Posterior cingulate gyrus (tissue), 11 donors: ENCODE data around the gene SYT13.

ENCODE experiments used
- DNase-seq, 10 donors: peaks; one replicate each; pipeline versions ENCODE4 v3.0.0 to v3.0.0-alpha.2; 2020 to 2021; ENCODE audit warnings: mixed read lengths in 3 of 10
- intact Hi-C: fragments of 100-400 bp; cut with DNase I; formaldehyde crosslinking; loops from one replicate; pipeline ENCODE4 v1.15.1; 2023

The SYT13 gene

GRCh38 chr11:45279645-45280044 is 6.5 kb downstream of the SYT13 start:
- intact Hi-C loops, result no loop called here
- no peak for DNase-seq

GRCh38 chr11:45278714-45279113 is 7.4 kb downstream of the SYT13 start:
- DNase-seq, result peak in 4 of 10 donors; percentile 21 to 87 (median 58)
- intact Hi-C loops, result no loop called here

DNA sequence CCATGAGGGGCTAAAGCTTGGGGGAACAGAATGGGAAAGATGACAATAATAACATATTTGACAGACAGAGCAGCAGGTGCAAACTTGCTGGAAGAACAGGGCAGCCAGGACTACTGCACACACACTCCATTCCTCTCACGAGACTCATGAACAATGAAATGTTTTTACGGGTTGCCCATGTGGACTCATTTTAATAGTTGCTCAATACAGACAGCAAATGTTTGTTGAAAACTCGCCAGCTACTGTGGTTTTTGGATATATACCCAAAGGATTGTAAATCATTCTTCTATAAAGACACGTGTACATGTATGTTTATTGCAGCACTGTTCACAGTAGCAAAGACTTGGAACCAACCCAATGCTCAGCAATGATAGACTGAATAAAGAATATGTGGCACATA is 10.3 kb downstream of the SYT13 start:
- intact Hi-C loops, result no loop called here
- DNase-seq, result no peak

DNA sequence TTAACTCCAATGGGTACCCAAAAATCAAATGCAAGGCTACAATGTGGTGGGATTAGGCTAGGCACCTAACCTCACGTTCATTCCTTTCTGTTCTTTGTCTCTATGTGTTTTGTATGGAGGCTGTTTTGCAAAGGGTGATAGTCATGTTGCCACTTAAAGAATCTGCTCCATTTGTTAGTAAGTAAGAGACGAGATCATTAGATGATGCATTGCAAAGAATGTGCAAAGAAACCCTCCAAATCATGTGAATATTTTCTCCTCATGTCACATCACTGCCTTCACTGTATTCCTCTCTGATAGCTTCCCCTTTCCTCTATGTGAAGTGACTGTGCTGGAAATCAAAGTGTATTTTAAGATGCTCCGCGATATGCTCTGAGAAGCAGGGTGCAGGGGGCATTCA is 11.9 kb downstream of the SYT13 start:
- DNase-seq, result no peak
- intact Hi-C loops, result no loop called here

- intact Hi-C loops, result no loop called here
- no peak for DNase-seq
Measured at GRCh38 chr11:45273509-45273908, 12.6 kb downstream of the SYT13 start.

DNA sequence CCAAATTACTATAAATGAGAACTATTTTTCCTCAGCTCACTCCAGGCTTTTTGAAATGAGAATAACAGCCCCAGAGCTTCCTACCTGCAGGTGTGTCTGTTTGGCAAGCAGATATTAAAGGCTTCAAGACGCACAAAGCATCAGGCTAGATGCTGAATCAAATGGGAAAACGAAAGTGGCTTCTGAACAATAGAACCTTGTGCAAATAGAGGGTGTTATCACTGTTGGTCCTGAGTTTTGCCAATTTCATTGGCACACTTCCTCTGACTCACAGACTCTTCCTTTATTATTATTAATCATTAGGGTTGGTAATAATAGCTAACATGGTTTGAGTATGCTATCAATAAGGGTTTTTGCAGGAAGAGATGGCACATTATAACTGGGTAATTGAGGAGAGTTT is 13.4 kb downstream of the SYT13 start:
- DNase-seq, result no peak
- intact Hi-C loops, result no loop called here

DNA sequence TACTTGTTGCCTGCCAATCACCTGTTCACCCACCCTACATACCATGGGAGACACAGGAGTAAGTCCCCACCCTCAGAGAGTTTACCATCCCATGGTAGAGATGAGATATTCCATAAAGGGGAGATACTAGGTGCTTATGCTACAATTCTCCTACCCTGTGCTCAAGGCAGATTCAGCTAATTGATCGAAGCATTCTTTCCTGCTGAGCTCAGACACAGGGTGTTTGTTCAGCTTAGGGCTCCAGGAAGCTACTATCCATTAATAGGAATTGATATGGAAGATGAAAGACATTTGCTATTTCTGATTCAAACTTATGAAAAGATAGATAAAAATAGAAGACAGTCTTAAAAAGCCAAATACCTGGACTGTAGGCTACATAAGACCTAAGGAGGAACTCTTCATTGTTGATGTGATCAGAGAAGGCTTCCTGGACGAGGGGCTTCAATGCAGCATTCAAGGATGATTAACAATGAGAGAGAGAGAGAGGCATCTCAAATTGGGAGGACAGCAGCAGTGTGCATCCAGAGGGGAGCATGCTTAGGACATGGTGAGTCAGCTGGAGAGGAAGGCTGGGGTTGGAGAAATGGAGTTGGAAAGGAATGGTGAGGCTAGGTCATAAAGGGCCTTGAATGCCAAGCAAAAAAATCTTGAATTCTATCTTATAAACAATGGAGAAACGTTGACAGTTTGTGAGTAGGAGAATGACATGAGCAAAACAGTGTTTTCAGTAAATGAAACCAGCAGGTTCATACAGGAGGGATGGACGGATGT is 15.0 kb downstream of the SYT13 start:
- no peak for DNase-seq
- intact Hi-C loops, result no loop called here

DNA sequence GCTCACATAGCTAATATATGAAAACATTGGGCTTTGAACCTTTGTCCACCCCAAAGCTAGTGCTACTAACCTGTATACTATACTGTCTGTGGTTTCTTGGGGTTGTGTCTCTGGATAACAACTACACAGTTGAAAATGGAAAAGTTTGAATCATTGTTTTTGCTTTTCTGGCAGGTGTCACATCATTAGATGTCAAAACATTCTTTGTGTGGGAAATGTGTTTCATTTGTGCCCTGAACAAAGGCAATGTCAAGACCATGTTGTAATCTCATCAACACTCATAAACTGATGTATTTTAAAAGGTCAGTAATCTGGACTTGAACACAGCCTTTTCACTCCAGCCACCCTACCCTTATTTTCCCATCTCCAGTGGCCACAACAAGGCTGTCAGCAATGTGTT is 16.5 kb downstream of the SYT13 start:
- DNase-seq, result no peak
- intact Hi-C loops, result no loop called here

- intact Hi-C loops, result no loop called here
- DNase-seq, result peak in 1 of 10 donors; percentile 85
Measured at GRCh38 chr11:45267652-45268299, 18.4 kb downstream of the SYT13 start.

DNA sequence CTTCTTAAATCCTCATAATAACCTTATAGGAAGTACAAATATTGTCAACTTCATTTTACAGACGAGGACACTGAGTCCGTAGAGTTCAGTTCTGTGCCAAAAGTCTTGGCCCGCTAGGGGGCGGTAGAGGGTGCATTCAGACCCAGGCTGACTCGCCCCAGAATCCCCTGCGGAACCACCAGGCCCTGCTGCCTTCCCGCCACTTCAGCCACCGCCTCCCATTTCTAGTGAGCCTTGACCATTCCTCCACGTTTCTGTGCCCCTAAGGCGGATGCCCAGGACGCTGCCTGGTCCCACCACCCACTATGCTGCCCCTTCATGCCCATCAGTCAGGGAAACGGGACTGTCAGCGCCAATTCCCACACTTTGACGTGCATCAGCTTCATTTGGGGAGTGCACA is 19.1 kb downstream of the SYT13 start:
- intact Hi-C loops, result no loop called here

GRCh38 chr11:45266676-45267020 is 19.5 kb downstream of the SYT13 start:
- DNase-seq, result no peak
- intact Hi-C loops, result no loop called here

More for the DNA sequence above, 19.1 kb downstream of the SYT13 start:
- DNase-seq, result no peak

DNA sequence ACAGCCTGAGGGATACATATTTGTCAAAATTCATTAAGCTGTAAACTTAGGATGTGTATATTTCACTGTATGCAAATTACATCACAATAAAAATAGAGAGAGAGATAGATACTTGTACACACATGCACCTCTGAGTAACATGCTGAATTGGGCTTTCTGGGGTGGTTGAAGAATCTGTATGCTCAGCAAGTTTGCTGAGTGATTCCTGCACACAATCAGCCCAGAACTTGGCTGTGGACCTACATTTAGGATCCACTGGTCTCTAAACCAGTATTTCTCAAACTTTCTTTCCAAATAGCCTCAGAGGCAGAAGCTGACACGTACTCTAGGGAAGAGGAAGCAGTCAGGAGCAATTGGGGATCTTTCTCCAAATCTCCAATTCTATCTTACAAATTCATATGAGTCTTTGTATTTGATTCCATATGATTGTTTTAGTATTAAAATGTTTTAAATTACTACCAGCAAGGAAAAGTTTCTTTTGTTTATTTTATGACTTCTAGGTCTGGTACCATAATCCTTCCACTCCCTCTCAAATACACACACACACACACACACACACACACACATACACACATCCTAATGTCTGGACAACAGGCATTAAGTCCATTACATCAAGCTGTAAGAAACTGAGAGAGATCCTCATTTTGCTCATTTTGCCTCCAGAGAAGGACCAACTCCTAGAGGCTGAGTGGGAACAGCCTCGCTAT is 20.0 kb downstream of the SYT13 start:
- no peak for DNase-seq
- intact Hi-C loops, result no loop called here

GRCh38 chr11:45264839-45265515 is 21.2 kb downstream of the SYT13 start:
- DNase-seq, result no peak
- intact Hi-C loops, result no loop called here

DNA sequence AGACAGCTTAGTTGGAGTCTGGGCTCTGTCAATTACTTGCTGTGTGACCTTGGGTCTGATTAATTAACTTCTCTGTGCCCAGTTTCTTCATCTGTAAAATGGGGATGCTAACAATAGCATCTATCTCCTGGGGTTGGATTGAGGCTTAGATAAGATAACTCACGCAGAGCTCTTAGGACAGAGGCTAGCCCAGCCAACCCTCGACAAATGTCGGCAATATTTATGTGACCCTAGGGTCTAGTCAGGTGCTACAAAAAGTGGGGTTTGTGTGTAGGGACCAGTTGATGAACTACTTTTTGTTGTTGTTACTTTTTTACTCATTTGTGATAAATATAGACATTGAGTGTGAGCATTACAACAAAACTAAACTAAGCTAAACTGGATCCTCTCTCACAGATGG is 22.4 kb downstream of the SYT13 start:
- DNase-seq, result no peak
- intact Hi-C loops, result no loop called here

GRCh38 chr11:45262900-45263299 is 23.2 kb downstream of the SYT13 start:
- intact Hi-C loops, result no loop called here
- no peak for DNase-seq

- no peak for DNase-seq
- intact Hi-C loops, result no loop called here
Measured at GRCh38 chr11:45260071-45260470, 26.1 kb downstream of the SYT13 start.

DNA sequence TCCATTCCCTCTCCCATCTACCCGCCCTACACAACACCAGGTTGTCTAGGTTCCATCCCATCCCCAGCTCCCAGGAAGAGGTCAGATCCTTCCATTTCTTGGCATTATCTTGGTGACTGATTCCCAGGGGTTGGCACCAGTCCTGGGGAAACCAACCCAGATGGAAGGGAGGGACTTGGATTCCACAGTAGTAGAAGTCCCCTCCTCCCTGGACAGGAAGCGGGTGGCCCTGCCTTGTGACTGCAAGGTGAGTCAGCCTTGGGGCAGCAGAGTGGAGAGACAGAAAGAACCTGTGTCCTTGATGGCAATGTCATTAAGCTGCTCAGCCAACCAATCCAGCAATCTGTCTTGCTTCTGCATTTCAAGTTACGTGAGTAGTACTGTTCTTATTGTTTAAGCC is 26.5 kb downstream of the SYT13 start:
- intact Hi-C loops, result no loop called here
- peak in 4 of 10 donors; percentile 26 to 83 (median 52) for DNase-seq

DNA sequence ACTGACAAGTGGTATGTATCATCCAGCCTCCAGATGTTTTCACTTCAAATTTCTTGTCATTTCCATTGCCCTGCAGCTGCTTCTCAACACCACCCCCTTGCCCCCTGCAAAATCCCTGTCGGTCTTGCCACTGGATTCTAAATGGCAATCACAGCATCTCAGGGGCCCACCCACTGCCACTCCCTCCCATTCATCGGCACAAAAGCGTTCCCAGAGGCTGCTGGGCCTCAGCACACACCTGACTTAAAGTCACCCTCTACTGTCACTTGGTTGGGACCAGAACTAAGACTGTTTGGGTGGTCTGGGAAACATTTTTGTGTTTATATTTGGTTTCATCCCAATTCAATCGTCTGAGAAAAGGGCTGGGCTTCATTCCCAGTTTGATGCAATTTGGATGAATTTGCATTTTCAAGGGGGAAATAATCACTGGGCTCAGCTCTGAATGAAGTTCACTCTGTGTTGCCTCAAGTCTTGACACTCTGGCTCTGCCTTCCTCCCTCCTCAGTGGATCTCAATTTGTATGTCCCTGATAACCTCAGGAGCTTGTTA is 27.1 kb downstream of the SYT13 start:
- no peak for DNase-seq
- intact Hi-C loops, result no loop called here

GRCh38 chr11:45254070-45254469 is 32.1 kb downstream of the SYT13 start:
- intact Hi-C loops, result no loop called here
- no peak for DNase-seq

GRCh38 chr11:45253640-45254039 is 32.5 kb downstream of the SYT13 start:
- intact Hi-C loops, result no loop called here
- no peak for DNase-seq

DNA sequence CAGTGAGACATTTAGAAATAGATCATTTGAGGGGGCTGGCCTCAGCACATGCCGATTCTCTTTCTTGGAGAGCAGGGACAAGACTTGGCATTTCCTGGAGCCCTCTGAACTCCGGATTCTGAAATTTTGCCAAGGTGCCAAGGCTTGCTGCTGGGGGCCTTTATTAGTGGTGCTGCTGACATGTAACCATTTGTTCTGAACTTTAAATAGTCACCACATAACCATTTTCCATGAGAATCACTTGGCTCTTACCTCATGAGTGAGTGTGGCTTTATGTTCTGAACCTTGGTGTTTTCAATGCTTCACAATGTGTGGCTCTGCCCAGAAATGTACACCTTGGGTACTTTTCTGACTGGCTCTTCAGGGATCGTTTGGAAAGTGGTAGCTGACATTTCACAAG is 33.3 kb downstream of the SYT13 start:
- intact Hi-C loops, result no loop called here
- no peak for DNase-seq
